Neural cell (in vitro differentiated cells): ENCODE data around the gene CAMK1D. TPM values are rescaled to one million over a fixed set of nuclear protein-coding genes. Genes with fewer than 3 reads are reported as not detected.

Experiments
- H2AFZ ChIP-seq: fragments of 200-600, 300-800 bp; sonication (generic), shearing (Covaris generic); 2 replicates; pipeline ENCODE4 v1.6.0; 2014; ENCODE audit warnings: low read depth, mild to moderate bottlenecking, antibody characterized with exemption, low read length, moderate library complexity
- H3F3A ChIP-seq: fragments of 200-600 bp; shearing (Covaris generic); 2 replicates; pipeline ENCODE4 v1.6.1; 2016; ENCODE audit warnings: mild to moderate bottlenecking, moderate library complexity, mixed read lengths, antibody characterized with exemption, low read length; ENCODE audit not compliant: insufficient read depth, poor library complexity, severe bottlenecking
- H3K27ac ChIP-seq: fragments of 200-600, 300-800 bp; sonication (generic), shearing (Covaris generic); 2 replicates; pipeline ENCODE4 v1.5.1; 2014; ENCODE audit warnings: mild to moderate bottlenecking, low read length, moderate library complexity
- H3K27me3 ChIP-seq: fragments of 300-800, 200-600 bp; sonication (generic), shearing (Covaris generic); 2 replicates; pipeline ENCODE4 v1.6.0; 2014; ENCODE audit warnings: mild to moderate bottlenecking, low read depth, low read length, moderate library complexity; ENCODE audit not compliant: insufficient read depth
- H3K36me3 ChIP-seq: fragments of 300-800, 200-600 bp; sonication (generic), shearing (Covaris generic); 2 replicates; pipeline ENCODE4 v1.5.1; 2014; ENCODE audit warnings: mild to moderate bottlenecking, antibody characterized with exemption, low read length, moderate library complexity; ENCODE audit not compliant: insufficient read depth
- H3K4me2 ChIP-seq: fragments of 300-800, 200-600 bp; sonication (generic), shearing (Covaris generic); 2 replicates; pipeline ENCODE4 v1.6.0; 2014; ENCODE audit warnings: mild to moderate bottlenecking, low read length
- H3K4me3 ChIP-seq: fragments of 300-800, 200-600 bp; sonication (generic), shearing (Covaris generic); 2 replicates; pipeline ENCODE4 v1.5.1; 2014; ENCODE audit warnings: mild to moderate bottlenecking, low read length, moderate library complexity
- H3K79me2 ChIP-seq: fragments of 200-600 bp; shearing (Covaris generic); replicated peaks from 2 replicates; pipeline ENCODE4 v1.6.0; 2014; ENCODE audit warnings: mild to moderate bottlenecking, low read length, moderate library complexity; ENCODE audit not compliant: insufficient read depth
- H3K9ac ChIP-seq: fragments of 300-800, 200-600 bp; sonication (generic), shearing (Covaris generic); 2 replicates; pipeline ENCODE4 v1.6.1; 2016; ENCODE audit warnings: mild to moderate bottlenecking, low read length, mixed read lengths
- H3K9me2 ChIP-seq: fragments of 200-600 bp; shearing (Covaris generic); 2 replicates; pipeline ENCODE4 v1.6.1; 2016; ENCODE audit warnings: mild to moderate bottlenecking, low read length, mixed read lengths; ENCODE audit not compliant: insufficient read depth
- H3K9me3 ChIP-seq: fragments of 200-600, 300-800 bp; sonication (generic), shearing (Covaris generic); 2 replicates; pipeline ENCODE4 v1.6.1; 2016; ENCODE audit warnings: mild to moderate bottlenecking, mixed run types, low read length, moderate library complexity, mixed read lengths
- H4K20me1 ChIP-seq: fragments of 200-600 bp; shearing (Covaris generic); 2 replicates; pipeline ENCODE4 v1.6.1; 2016; ENCODE audit warnings: mild to moderate bottlenecking, mixed run types; ENCODE audit not compliant: insufficient read depth
- EP300 ChIP-seq: fragments of 450-650 bp; conservative IDR thresholded peaks from 2 replicates; pipeline ENCODE4 v1.6.1; 2014; ENCODE audit warnings: antibody characterized with exemption, mild to moderate bottlenecking, moderate library complexity; ENCODE audit not compliant: poor library complexity, severe bottlenecking
- EZH2 ChIP-seq: fragments of 200-600, 300-800 bp; shearing (Covaris generic), sonication (generic); IDR thresholded peaks from 2 replicates; pipeline ENCODE4 v1.6.1; 2014; ENCODE audit warnings: antibody characterized with exemption, low read length, borderline replicate concordance, mild to moderate bottlenecking; ENCODE audit not compliant: insufficient read depth, poor library complexity, severe bottlenecking
- MXI1 ChIP-seq: fragments of 450-650 bp; conservative IDR thresholded peaks from 2 replicates; pipeline ENCODE4 v1.6.1; 2014; ENCODE audit warnings: antibody characterized with exemption, mild to moderate bottlenecking; ENCODE audit not compliant: poor library complexity, severe bottlenecking
- POLR2AphosphoS5 ChIP-seq: IDR thresholded peaks from 2 replicates; pipeline ENCODE4 v1.6.1; 2012
- RAD21 ChIP-seq: fragments of 450-650 bp; conservative IDR thresholded peaks from 2 replicates; pipeline ENCODE4 v1.6.1; 2014; ENCODE audit warnings: antibody characterized with exemption, mild to moderate bottlenecking, moderate library complexity
- SMC3 ChIP-seq: fragments of 450-650 bp; conservative IDR thresholded peaks from 2 replicates; pipeline ENCODE4 v1.6.1; 2014; ENCODE audit warnings: antibody characterized with exemption, mild to moderate bottlenecking, moderate library complexity; ENCODE audit not compliant: poor library complexity
- TAF1 ChIP-seq: IDR thresholded peaks from 2 replicates; pipeline ENCODE4 v1.6.1; 2012; ENCODE audit warnings: low read depth
- polyA plus RNA-seq: library from polyadenylated mRNA; depleted of rRNA; stranded (reverse); fragments of >200 nt; gene quantifications from 2 replicates; pipeline ENCODE4 v1.2.3, GENCODE V29; 2014
- TF ChIP-seq, protein P1 (sequence below): fragments of 450-650 bp; IDR thresholded peaks from 2 replicates; pipeline ENCODE4 v1.5.1; 2014; ENCODE audit warnings: antibody characterized with exemption, mild to moderate bottlenecking, moderate library complexity; ENCODE audit not compliant: poor library complexity, severe bottlenecking
- TF ChIP-seq, protein P2 (sequence below): IDR thresholded peaks from 2 replicates; pipeline ENCODE4 v1.6.1; 2012; ENCODE audit warnings: borderline replicate concordance

The CAMK1D gene
- polyA plus RNA-seq, 1 donor from 2014 or later = 13.8 TPM

DNA sequence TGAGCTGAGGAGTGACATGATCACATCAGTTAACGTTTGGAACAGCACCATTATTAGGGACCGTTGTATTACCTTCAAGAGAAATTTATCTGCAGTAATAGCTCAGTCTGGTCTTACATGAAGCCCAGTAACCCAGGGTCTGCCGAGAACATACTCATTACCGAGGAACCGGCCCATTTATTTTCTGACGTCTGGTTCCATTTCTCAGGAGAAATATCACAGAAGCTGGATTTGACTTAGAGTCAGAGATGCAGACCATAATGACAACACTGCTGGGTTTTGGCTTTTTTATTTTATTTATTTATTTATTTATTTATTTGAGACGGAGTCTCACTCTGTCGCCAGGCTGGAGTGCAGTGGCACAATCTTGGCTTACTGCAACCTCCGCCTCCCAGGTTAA lies 489.0 kb downstream of the CAMK1D start:
- Histone ChIP-seq H3K4me3 (no peak overlapping the region), H3K4me2 (no peak overlapping the region), H3K9me3 (no peaks in the 10 kb centered on the region), H3K9ac (no peak overlapping the region), H3K36me3 (no peaks in the 10 kb centered on the region), H4K20me1 (no peaks in the 10 kb centered on the region), H3K9me2 (no peaks in the 10 kb centered on the region), H3K27me3 (no peaks in the 10 kb centered on the region), H3F3A (no peaks in the 10 kb centered on the region), H3K79me2 (no peaks in the 10 kb centered on the region), H2AFZ (no peak overlapping the region), H3K27ac (no peak overlapping the region)
- TF ChIP-seq EZH2 (no peak), RAD21 (no peak), EP300 (no peak), TAF1 (no peak), POLR2AphosphoS5 (no peak), SMC3 (no peak), MXI1 (no peak)
- TF ChIP-seq, protein P1, sequence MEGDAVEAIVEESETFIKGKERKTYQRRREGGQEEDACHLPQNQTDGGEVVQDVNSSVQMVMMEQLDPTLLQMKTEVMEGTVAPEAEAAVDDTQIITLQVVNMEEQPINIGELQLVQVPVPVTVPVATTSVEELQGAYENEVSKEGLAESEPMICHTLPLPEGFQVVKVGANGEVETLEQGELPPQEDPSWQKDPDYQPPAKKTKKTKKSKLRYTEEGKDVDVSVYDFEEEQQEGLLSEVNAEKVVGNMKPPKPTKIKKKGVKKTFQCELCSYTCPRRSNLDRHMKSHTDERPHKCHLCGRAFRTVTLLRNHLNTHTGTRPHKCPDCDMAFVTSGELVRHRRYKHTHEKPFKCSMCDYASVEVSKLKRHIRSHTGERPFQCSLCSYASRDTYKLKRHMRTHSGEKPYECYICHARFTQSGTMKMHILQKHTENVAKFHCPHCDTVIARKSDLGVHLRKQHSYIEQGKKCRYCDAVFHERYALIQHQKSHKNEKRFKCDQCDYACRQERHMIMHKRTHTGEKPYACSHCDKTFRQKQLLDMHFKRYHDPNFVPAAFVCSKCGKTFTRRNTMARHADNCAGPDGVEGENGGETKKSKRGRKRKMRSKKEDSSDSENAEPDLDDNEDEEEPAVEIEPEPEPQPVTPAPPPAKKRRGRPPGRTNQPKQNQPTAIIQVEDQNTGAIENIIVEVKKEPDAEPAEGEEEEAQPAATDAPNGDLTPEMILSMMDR = no peak
- TF ChIP-seq, protein P2, sequence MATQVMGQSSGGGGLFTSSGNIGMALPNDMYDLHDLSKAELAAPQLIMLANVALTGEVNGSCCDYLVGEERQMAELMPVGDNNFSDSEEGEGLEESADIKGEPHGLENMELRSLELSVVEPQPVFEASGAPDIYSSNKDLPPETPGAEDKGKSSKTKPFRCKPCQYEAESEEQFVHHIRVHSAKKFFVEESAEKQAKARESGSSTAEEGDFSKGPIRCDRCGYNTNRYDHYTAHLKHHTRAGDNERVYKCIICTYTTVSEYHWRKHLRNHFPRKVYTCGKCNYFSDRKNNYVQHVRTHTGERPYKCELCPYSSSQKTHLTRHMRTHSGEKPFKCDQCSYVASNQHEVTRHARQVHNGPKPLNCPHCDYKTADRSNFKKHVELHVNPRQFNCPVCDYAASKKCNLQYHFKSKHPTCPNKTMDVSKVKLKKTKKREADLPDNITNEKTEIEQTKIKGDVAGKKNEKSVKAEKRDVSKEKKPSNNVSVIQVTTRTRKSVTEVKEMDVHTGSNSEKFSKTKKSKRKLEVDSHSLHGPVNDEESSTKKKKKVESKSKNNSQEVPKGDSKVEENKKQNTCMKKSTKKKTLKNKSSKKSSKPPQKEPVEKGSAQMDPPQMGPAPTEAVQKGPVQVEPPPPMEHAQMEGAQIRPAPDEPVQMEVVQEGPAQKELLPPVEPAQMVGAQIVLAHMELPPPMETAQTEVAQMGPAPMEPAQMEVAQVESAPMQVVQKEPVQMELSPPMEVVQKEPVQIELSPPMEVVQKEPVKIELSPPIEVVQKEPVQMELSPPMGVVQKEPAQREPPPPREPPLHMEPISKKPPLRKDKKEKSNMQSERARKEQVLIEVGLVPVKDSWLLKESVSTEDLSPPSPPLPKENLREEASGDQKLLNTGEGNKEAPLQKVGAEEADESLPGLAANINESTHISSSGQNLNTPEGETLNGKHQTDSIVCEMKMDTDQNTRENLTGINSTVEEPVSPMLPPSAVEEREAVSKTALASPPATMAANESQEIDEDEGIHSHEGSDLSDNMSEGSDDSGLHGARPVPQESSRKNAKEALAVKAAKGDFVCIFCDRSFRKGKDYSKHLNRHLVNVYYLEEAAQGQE = no peak

DNA sequence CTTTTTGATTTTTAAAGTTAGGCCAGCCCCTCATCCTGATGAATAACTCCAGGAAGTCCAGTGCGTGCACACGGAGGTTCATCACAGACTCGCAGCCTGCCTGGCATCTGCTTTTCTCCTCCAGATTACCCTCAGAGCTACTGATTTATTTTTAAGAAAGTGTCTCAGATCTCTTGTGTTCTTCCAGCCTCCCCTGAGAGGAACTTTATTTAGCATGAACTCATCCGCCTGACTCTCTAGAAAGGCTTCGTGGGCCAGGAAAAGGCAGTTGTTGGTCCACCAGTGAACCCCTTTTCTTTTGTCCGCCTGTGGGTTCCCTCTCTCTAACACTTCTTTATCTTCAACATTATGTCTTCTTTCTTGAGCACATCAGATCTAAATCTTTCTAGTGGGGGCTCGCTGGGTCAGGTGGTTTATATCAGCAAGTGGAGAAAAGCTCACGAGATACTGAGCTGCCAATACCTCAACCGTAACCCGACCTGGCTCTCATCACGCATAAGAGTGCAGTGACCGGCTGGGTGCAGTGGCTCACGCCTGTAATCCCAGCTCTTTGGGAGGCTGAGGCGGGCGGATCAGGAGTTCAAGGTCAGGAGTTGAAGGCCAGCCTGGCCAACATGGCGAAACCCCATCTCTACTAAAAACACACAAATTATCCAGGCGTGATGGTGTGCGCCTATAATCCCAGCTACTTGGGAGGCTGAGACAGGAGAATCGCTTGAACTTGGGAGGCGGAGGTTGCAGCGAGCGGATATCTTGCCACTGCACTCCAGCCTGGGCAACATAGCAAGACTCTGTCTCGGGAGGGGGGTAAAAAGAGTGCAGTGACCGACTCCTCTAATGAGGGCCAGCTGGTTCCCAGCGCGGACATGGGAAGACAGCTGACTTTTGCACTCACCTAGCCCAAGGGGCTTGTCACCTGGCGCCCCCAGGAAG lies 489.9 kb downstream of the CAMK1D start:
- H3K9me2 ChIP-seq = no peaks in the 10 kb centered on the region
- H2AFZ ChIP-seq = no peak overlapping the region
- no peak overlapping the region for H3K4me3 ChIP-seq
- TF ChIP-seq POLR2AphosphoS5 (no peak), RAD21 (no peak), MXI1 (no peak), EP300 (no peak)
- H3K9me3 ChIP-seq = no peaks in the 10 kb centered on the region
- no peaks in the 10 kb centered on the region for H3K79me2 ChIP-seq
- no peaks in the 10 kb centered on the region for H3K36me3 ChIP-seq
- no peaks in the 10 kb centered on the region for H3F3A ChIP-seq
- H4K20me1 ChIP-seq = no peaks in the 10 kb centered on the region
- H3K27ac ChIP-seq = no peak overlapping the region
- H3K9ac ChIP-seq = no peak overlapping the region
- no peak overlapping the region for H3K4me2 ChIP-seq
- H3K27me3 ChIP-seq = no peaks in the 10 kb centered on the region
